NCI-H446 (cell line): ENCODE data around the gene CIITA.

Experiments used
- DNase-seq, 2 experiments: peaks; one replicate each; lab custom pipeline; 2025; lab: John Stamatoyannopoulos, UW

Gene CIITA

DNA sequence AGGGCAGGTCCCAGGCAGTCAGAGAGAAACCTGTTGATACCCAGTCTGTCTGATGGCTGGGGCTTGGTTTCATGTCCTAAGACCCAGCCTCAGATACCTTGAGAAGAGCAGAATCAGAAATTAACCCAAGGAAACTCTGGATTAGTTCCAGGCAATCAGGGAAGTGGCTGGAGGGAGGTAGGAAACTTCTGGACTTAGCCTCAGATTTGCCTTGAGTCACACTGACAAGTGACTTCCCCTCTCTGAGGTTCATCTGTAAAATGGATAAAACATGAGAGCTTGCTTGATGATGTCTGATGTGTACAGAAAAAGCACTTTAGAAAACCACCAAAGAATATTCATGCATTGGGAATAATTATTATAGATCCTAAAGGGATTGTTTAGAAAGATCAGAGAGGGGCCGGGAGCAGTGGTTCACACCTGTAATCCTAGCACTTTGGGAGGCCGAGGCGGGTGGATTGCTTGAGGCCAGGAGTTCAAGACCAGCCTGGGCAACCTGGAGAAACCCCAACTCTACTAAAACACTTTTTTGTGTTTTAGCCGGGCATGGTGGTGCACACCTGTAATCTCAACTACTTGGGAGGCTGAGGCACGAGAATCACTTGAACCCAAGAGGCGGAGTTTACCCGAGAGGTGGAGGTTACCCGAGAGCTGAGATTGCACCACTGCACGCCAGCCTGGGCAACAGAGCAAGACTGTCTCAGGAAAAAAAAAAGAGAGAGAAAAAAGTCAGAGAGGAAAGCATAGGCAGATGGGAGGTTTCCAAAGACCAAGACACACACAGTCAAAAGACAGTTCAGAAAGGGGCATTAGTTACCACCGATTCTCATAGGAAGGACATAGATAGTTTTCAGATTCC, 3.8 kb downstream of the CIITA start:
- DNase-seq: no peak

DNA sequence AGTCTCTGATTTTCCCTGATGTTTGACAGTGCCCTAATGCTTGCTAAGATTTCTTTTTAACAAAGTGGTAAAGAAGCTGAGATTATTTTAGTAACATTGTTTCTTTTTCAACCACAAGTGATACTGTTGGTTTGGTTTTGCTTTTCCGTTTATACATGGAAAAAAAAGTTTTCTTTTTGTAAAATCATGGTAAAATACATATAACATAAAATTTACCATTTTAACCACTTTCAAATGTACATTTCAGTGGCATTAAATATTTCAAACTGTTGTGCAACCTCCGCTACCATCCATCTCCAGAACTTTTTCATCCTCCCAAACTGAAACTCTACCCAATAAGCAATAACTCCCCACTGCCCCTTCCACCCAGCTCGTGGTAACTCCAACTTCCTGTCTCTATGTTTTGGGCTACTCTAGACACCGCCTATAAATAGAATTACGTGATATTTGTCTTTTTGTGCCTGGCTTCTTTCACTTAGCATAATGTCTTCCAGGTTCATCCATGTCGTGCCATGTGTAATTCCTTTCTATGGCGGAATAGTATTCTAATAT, 4.6 kb downstream of the CIITA start:
- no peak for DNase-seq

DNA sequence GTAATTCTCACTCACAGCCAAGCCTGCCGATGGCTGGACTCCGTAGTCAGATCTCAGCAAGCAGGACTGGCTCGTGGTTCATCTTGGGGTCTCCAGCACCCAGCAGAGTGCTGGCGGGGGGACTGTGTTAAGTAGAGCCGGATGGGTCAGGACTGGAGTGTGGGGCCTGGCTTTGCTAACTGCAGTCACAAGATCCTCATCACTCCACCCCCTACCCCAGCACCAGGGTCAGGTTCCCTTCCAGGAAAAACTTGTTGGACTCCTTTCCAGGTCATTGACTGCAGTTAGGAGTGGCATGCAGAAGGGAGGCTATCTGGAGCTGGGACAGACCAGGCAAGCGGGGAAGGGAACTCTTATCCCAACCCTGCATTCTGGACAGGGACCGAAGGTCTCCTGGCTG, 6.0 kb downstream of the CIITA start:
- no peak for DNase-seq

DNA sequence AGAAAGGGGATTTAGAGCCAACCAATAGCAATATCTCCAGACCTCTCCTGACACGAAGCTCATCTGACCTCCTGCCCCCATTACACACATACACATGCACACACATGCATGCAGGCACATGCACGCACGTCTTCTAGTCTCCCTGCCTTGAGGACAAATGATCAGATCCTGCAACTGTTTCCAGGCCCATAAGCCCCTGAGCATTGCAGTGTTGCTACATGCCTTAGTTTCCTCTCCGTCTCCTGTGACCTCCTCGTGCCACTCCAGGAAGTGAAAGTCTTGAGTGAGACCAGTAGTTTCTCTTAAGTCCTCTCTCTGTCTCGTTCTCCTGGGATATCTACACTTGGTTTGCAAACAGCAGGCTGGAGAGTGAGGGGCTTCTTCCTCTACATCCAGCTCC, 8.2 kb downstream of the CIITA start:
- no peak for DNase-seq

DNA sequence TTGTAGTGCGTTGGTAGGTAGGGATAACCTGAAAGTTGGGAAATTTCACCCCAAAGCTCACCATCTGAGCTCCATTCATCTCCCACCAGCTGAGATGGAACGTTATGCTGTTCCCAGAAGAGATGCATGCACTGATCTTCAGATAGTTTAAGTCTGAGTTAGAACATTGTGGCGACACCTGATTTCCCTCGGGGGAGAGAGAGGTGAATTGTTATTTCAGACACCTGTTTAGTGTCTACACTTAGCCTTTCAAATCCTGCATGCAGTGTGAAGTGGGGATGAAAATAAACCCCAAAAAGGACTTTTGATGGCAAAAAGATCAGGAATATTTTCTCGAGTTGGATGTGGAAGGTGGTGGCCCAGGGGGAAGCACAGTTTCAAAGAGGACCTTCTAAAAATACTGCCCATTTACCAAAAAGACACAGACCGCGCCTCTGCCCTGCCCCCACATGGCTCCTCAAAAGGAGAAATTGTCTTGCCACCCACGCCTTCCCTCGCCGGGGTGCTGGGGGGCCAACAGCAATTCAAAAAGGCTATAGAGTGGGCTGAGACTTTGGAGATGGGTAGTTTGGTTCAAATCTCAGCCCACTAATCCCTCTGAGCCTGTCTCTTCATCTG, 11.4 kb downstream of the CIITA start:
- no peak for DNase-seq

DNA sequence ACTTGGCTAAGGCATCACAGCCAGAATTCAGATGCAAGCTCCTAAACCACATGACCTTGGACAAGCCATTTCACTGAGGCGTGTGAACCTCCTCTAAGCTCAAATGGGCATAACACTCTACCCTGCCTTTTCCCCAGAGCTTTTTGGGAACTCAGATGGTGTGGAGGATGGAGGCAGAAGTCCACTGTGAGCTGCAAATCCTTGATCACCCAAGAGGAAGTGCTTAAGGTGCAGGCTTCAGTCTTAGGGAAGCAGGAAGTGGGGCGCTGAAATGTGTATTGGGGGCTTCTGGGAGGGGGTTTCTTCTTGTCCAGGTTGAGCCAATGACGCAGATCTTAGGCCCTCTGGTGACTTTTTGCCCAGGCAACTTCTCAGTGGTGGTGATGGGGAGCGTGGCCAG, 12.9 kb downstream of the CIITA start:
- no peak for DNase-seq

DNA sequence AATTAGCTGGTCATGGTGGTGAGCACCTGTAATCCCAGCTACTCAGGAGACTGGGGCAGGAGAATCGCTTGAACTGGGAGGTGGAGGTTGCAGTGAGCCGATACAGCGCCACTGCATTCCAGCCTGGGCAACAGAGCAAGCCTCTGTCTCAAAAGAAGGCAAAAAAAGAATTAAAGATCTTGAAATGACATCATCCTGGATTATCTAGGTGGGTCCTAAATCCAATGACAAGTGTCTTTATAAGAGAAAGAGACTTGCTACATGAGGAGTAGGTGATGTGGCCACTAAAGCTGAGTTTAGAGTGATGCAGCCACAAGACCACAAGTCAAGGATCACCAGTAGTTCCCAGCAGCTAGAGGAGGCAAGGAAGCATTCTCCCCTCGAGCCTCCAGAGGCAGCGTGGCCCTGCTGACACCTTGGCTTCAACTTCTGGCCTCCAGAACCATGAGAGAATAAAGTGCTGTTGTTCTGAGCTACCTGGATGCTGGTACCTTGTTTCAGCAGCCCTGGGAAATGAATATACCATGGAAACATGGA, 15.8 kb downstream of the CIITA start:
- no peak for DNase-seq

DNA sequence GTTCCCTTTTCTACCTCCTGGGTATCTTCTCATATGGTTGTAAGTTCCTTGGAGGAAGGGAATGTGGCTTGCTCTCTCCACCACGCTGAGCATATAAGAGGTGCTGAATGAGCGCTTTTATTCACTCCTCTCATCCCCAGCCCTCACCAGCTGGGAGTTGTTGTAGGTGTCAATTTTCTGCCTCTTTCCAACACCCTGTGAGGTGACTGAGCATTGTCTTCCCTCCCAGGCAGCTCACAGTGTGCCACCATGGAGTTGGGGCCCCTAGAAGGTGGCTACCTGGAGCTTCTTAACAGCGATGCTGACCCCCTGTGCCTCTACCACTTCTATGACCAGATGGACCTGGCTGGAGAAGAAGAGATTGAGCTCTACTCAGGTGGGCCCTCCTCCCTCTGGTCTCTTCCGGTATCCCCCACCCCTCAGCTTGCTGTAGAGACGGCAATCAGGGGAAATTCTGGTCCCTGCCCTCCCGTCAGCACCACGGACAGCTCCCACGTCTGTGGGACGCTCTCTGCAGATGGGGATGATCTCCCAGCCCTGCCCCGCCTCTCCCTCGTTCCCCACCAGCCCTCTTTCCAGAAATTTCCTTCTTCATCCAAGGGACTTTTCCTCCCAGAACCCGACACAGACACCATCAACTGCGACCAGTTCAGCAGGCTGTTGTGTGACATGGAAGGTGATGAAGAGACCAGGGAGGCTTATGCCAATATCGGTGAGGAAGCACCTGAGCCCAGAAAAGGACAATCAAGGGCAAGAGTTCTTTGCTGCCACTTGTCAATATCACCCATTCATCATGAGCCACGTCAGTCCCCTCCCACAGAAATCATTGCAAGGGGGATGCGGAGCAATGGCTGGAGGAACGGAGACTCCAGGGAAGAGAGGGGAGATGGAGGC, 18.3 kb downstream of the CIITA start:
- no peak for DNase-seq

DNA sequence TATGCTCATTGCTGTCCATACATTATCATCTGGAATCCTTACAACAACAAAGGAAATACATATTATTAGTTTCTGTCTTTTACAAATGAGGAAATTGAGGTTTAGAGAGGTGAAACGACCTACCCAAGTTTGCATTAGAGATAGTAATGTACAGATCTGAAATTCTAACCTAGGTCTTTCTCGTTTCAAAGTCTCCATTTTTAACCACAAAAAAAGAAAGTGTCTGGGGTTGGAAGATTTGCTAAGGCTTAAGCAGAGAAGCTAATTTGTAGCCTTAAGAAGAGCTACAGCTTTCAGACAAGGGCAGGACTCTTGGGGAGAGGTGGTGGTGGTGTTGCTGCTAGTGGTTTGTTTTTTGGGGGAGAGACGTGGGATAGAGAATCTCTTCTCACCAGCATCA, 19.2 kb downstream of the CIITA start:
- DNase-seq: no peak

DNA sequence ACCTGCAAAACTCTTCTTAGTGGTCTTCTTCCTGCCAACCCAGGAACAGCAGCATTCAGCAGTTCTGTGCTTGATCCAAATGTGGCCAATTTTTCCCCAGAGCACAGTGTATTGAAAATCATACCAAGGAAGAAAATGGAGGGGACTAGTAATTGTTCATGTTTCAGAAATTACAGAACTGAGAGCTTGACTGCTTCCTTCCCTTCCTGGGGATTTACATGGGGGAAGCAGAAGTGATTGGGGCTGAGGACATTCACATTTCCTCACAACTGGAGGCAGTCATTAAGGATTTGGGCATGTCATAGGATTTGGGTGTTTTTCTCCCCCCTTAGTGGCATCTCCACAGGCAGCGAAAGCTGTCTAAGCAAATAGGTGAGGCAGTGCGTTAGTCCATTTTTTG, 19.7 kb downstream of the CIITA start:
- DNase-seq: no peak

DNA sequence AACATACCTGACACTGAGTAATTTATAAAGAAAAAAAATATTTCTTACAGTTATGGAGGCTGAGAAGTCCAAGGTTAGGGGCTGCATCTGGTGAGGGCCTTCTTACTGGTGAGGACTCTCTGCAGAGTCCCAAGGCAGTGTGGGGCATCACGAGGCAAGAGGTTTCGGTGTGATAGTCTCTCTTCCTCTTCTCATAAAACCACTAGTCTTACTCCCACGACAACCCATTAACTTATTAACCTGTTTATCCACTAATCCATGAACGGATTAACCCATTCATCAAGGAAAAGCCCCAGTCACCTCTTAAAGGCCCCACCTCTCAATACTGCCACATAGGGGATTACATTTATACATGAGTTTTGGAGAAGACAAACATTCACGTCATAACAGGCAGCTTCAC, 20.1 kb downstream of the CIITA start:
- no peak for DNase-seq

DNA sequence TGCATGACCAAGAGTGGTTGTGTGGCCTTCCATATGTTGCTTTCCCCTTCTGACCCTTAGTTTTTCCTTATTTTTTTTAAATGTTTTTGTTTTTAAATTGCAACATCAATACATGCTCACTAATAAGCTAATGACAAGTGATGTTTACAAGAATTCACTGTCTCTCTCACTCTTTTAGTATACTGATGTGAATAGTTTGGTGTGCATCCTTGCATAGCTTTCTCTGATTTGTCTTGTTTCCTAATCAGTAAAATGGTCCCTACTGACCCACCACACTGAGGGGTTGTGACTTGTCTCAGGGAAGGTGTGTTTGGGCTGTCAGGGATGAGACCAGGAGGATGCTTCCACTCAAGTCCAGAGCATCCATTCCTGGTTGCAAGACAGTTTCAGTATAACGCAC, 26.0 kb downstream of the CIITA start:
- no peak for DNase-seq

DNA sequence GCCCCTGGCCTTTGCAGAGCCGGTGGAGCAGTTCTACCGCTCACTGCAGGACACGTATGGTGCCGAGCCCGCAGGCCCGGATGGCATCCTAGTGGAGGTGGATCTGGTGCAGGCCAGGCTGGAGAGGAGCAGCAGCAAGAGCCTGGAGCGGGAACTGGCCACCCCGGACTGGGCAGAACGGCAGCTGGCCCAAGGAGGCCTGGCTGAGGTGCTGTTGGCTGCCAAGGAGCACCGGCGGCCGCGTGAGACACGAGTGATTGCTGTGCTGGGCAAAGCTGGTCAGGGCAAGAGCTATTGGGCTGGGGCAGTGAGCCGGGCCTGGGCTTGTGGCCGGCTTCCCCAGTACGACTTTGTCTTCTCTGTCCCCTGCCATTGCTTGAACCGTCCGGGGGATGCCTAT, 29.5 kb downstream of the CIITA start:
- no peak for DNase-seq

DNA sequence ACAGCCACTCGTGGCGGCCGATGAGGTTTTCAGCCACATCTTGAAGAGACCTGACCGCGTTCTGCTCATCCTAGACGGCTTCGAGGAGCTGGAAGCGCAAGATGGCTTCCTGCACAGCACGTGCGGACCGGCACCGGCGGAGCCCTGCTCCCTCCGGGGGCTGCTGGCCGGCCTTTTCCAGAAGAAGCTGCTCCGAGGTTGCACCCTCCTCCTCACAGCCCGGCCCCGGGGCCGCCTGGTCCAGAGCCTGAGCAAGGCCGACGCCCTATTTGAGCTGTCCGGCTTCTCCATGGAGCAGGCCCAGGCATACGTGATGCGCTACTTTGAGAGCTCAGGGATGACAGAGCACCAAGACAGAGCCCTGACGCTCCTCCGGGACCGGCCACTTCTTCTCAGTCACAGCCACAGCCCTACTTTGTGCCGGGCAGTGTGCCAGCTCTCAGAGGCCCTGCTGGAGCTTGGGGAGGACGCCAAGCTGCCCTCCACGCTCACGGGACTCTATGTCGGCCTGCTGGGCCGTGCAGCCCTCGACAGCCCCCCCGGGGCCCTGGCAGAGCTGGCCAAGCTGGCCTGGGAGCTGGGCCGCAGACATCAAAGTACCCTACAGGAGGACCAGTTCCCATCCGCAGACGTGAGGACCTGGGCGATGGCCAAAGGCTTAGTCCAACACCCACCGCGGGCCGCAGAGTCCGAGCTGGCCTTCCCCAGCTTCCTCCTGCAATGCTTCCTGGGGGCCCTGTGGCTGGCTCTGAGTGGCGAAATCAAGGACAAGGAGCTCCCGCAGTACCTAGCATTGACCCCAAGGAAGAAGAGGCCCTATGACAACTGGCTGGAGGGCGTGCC, 30.1 kb downstream of the CIITA start:
- no peak for DNase-seq

DNA sequence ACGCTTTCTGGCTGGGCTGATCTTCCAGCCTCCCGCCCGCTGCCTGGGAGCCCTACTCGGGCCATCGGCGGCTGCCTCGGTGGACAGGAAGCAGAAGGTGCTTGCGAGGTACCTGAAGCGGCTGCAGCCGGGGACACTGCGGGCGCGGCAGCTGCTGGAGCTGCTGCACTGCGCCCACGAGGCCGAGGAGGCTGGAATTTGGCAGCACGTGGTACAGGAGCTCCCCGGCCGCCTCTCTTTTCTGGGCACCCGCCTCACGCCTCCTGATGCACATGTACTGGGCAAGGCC, 30.7 kb downstream of the CIITA start:
- no peak for DNase-seq

DNA sequence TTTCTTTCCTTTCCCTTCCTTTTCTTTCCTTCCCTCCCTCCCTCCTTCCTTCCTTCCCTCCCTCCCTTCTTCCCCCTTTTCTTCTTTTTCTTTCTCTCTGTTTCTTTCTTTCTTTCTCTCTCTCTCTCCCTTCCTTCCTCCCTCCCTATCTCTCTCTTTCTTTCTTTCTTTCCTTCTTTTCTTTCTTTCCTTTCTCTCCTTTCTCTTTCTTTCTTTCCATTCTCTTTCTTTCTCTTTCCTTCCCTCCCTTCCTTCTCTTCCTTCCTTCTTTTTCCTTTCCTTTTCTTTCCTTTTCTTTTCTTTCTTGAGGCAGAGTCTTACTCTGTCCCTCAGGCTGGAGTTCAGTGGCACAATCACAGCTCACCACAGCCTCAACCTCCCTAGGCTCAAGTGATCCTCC, 34.3 kb downstream of the CIITA start:
- no peak for DNase-seq

DNA sequence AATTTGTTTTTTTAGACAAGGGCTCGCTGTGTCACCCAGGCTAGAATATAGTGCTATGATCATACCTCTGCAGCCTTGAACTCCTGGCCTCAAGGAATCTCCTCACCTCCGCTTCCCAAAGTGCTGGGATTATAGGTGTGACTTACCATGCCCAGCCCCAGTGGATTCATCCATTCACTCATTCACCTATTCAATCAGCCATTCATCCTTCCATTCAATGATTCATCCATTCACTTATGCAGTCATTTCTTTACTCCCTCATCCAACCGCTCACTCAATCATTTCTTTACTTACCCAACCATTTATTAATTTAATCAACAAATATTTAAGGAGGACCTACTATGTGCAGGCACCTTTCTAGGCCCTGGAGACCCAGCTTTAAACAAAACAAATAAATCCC, 39.5 kb downstream of the CIITA start:
- no peak for DNase-seq

DNA sequence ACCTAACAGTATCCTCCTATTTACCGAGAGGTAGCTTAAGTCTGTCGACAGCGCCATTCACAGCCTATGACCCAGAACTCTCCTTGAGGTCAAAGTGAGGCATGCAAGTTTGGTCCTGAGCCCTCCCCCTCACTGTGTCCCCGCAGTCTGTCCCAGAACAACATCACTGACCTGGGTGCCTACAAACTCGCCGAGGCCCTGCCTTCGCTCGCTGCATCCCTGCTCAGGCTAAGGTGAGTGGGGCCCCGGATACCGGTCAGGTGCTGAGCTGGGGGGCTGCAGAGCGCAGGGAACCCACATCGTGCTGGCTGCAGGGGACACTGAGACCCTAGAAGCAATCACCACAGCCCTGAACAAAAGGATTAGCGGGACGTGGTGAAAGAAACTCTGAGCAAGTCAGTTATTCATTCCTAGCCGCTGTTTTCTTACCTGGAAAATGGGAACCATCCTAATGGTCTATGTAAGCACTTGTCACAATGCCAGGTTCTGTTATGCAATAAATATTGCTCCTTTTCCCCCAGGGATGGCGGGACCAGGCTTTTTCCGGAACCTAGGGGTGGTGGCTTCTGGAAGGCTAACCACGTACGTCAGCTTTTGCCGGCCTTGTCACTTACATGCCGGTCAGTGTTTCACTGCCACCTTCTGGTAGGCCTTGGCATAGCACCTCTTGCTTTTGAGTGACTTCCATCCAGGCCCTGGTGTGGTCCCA, 41.4 kb downstream of the CIITA start:
- peak; percentile 73 to 89 for DNase-seq

DNA sequence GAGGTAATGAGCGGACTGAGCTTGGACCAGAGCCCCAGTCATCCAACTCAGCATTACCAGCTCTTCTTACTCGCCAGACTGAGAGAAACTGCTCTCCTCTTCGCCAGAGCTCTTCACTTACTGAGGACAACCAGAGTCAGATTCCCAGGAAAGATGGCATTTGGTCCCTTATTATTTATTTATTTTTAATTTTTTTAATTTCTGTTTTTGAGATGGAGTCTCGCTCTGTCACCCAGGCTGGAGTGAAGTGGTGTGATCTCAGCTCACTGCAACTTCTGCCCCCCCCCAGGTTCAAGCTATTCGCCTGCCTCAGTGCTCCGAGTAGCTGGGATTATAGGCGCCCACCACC, 42.0 kb downstream of the CIITA start:
- no peak for DNase-seq

DNA sequence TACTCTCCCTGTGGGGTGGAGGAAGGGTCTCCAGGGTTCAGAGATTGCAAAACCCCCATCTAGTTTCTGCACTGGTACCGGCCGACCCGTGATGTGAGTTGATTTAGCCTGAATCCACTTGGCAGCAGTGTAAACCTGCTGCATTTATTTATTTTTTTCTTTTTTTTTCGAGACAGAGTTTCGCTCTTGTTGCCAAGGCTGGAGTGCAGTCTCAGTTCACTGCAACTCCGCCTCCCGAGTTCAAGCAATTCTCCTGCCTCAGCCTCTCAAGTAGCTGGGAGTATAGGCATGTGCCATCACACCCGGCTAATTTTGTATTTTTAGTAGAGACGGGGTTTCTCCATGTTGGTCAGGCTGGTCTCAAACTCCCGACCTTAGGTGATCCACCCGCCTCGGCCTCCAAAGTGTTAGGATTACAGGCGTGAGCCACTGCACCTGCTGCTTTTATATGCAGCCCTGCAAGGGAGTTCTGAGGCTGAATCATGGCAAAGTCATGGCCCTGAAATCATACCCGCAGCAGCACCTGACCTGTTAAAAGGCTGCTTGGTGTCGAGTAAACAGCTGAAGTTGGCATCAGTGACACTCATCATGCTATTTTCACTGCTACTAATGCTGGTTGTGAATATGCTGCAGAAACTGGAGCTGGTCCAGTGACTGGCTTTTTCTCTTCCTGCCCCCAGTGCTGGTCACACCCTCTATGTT, 43.9 kb downstream of the CIITA start:
- DNase-seq: no peak
